Hindlimb muscle (tissue), 1 donor: Measurements from ENCODE around the gene EIF4EBP2. TPM values are rescaled to one million over a fixed set of nuclear protein-coding genes. Genes with fewer than 3 reads are reported as not detected.

Experiments used
- DNase-seq: peaks from one replicate; pipeline ENCODE4 v3.0.0-alpha.2; 2013
- polyA plus RNA-seq: library from polyadenylated mRNA; unstranded; fragments of 120-200 nt; gene quantifications from one replicate; pipeline ENCODE4 v1.2.1, GENCODE V29; 2013; ENCODE audit not compliant: insufficient read length

EIF4EBP2 gene
- polyA plus RNA-seq, 1 donor, result 70.1 TPM

GRCh38 chr10:70379581-70380176 lies 24.3 kb upstream of the EIF4EBP2 start:
- DNase-seq, result no peak

GRCh38 chr10:70380350-70381135 lies 23.4 kb upstream of the EIF4EBP2 start:
- DNase-seq, result no peak

- DNase-seq, result peak; percentile 45
Measured at GRCh38 chr10:70381471-70382421, 22.2 kb upstream of the EIF4EBP2 start.

GRCh38 chr10:70391654-70392053 lies 12.3 kb upstream of the EIF4EBP2 start:
- no peak for DNase-seq

GRCh38 chr10:70396140-70396539 lies 7.8 kb upstream of the EIF4EBP2 start:
- no peak for DNase-seq

GRCh38 chr10:70399177-70399576 lies 4.8 kb upstream of the EIF4EBP2 start:
- no peak for DNase-seq

GRCh38 chr10:70403483-70404035 lies 386 bp upstream of the EIF4EBP2 start:
- DNase-seq, result no peak

- DNase-seq, result peak; percentile 26
Measured at GRCh38 chr10:70404787-70405036, 767 bp downstream of the EIF4EBP2 start.

GRCh38 chr10:70405037-70405824 lies 1.3 kb downstream of the EIF4EBP2 start:
- peak; percentile 82 for DNase-seq

GRCh38 chr10:70409772-70410171 lies 5.8 kb downstream of the EIF4EBP2 start:
- DNase-seq, result no peak

GRCh38 chr10:70410608-70411007 lies 6.7 kb downstream of the EIF4EBP2 start:
- DNase-seq, result no peak

- no peak for DNase-seq
Measured at GRCh38 chr10:70412356-70412755, 8.4 kb downstream of the EIF4EBP2 start.

GRCh38 chr10:70417568-70417967 lies 13.6 kb downstream of the EIF4EBP2 start:
- no peak for DNase-seq

- no peak for DNase-seq
Measured at GRCh38 chr10:70418229-70418628, 14.3 kb downstream of the EIF4EBP2 start.

- no peak for DNase-seq
Measured at GRCh38 chr10:70418713-70419112, 14.8 kb downstream of the EIF4EBP2 start.

GRCh38 chr10:70424320-70424719 lies 20.4 kb downstream of the EIF4EBP2 start:
- no peak for DNase-seq

- DNase-seq, result no peak
Measured at GRCh38 chr10:70425096-70425495, 21.2 kb downstream of the EIF4EBP2 start.

GRCh38 chr10:70426823-70427222 lies 22.9 kb downstream of the EIF4EBP2 start:
- no peak for DNase-seq

GRCh38 chr10:70430493-70431445 lies 26.8 kb downstream of the EIF4EBP2 start:
- DNase-seq, result peak; percentile 36

- DNase-seq, result no peak
Measured at GRCh38 chr10:70432101-70432500, 28.2 kb downstream of the EIF4EBP2 start.
